K562 (cell line): ENCODE data around the gene PPP6C. TPM values are rescaled to one million over a fixed set of nuclear protein-coding genes. Genes with fewer than 3 reads are reported as not detected.
A peak's percentile ranks its signal among the peaks of the same experiment; 100 is the strongest.

ENCODE experiments used
- BCL6 ChIP-seq: fragments of 250-450 bp; sonication (Bioruptor Pico); IDR thresholded peaks from 2 replicates; pipeline ENCODE4 v1.4.0; 2020
- C11orf30 ChIP-seq: fragments of 450-650 bp; IDR thresholded peaks from 2 replicates; pipeline ENCODE4 v1.6.1; 2016; ENCODE audit warnings: low read depth, mild to moderate bottlenecking
- CC2D1A ChIP-seq: fragments of 450-650 bp; IDR thresholded peaks from 2 replicates; pipeline ENCODE4 v1.6.1; 2017; ENCODE audit warnings: mild to moderate bottlenecking
- CEBPG ChIP-seq, 3 experiments: fragments of 200-800 bp in 1 of 3; sonication (Bioruptor generic) in 1 of 3; sonication (generic) in 1 of 3; formaldehyde crosslinking in 1 of 3; IDR thresholded peaks in 2 of 3; conservative IDR thresholded peaks in 1 of 3; 2 replicates each; pipeline versions ENCODE4 v1.6.1 to v1.8.0; 2016 to 2022; ENCODE audit warnings: missing compliant biosample characterization in 2 of 3, missing genetic modification characterization in 2 of 3, mild to moderate bottlenecking in 1 of 3, missing genetic modification reagents in 1 of 3
- DACH1 ChIP-seq: fragments of 450-650 bp; IDR thresholded peaks from 2 replicates; pipeline ENCODE4 v1.6.1; 2018; ENCODE audit not compliant: partially characterized antibody
- HDAC6 ChIP-seq: IDR thresholded peaks from 2 replicates; pipeline ENCODE4 v1.6.1; 2012; ENCODE audit warnings: low read depth, mild to moderate bottlenecking, control low read depth, inconsistent platforms, low read length, moderate library complexity
- KHSRP ChIP-seq: fragments of 450-650 bp; IDR thresholded peaks from 2 replicates; pipeline ENCODE4 v1.6.1; 2017
- KLF13 ChIP-seq: fragments of 450-650 bp; IDR thresholded peaks from 2 replicates; pipeline ENCODE4 v1.6.1; 2016; ENCODE audit warnings: missing genetic modification characterization, low read depth, mild to moderate bottlenecking, missing compliant biosample characterization, moderate library complexity, borderline replicate concordance
- MED1 ChIP-seq: sonication (generic); formaldehyde crosslinking; IDR thresholded peaks from 2 replicates; pipeline ENCODE4 v1.8.1; 2023; ENCODE audit warnings: missing genetic modification reagents, borderline replicate concordance
- MXI1 ChIP-seq: IDR thresholded peaks from 2 replicates; pipeline ENCODE4 v1.6.1; 2011; ENCODE audit warnings: low read depth, mild to moderate bottlenecking, improper control_type of control experiment, low read length
- NCOA4 ChIP-seq: fragments of 450-650 bp; IDR thresholded peaks from 2 replicates; pipeline ENCODE4 v1.6.1; 2018; ENCODE audit warnings: mild to moderate bottlenecking; ENCODE audit not compliant: partially characterized antibody
- NEUROD1 ChIP-seq: fragments of 150-350 bp; IDR thresholded peaks from 2 replicates; pipeline ENCODE4 v1.6.1; 2014; ENCODE audit warnings: borderline replicate concordance, low read length, low read depth; ENCODE audit not compliant: partially characterized antibody
- NFIC ChIP-seq: fragments of 450-650 bp; IDR thresholded peaks from 2 replicates; pipeline ENCODE4 v1.6.1; 2017; ENCODE audit warnings: mild to moderate bottlenecking, inconsistent platforms
- NRF1 ChIP-seq, 2 experiments: fragments of 450-650 bp; IDR thresholded peaks in 1 of 2; conservative IDR thresholded peaks in 1 of 2; 2 replicates each; pipeline ENCODE4 v1.6.1; 2014; ENCODE audit warnings: mild to moderate bottlenecking in 2 of 2
- PKNOX1 ChIP-seq: fragments of 450-650 bp; IDR thresholded peaks from 2 replicates; pipeline ENCODE4 v1.6.1; 2016
- PRPF4 ChIP-seq: fragments of 200-400 bp; formaldehyde crosslinking; IDR thresholded peaks from one replicate; pipeline ENCODE4 v1.6.1; 2017; ENCODE audit warnings: low read length, low read depth, mild to moderate bottlenecking; ENCODE audit not compliant: insufficient read depth, poor library complexity, severe bottlenecking
- RBM22 ChIP-seq: fragments of 200-400 bp; formaldehyde crosslinking; IDR thresholded peaks from 2 replicates; pipeline ENCODE4 v1.6.1; 2018; ENCODE audit warnings: low read length, low read depth; ENCODE audit not compliant: poor library complexity, severe bottlenecking
- RHOXF2B ChIP-seq: fragments of 250-450 bp; sonication (Bioruptor Pico); conservative IDR thresholded peaks from 2 replicates; pipeline ENCODE4 v1.5.1; 2021
- TCF3 ChIP-seq: sonication (generic); formaldehyde crosslinking; IDR thresholded peaks from 2 replicates; pipeline ENCODE4 v1.4.0; 2020; ENCODE audit warnings: mild to moderate bottlenecking, missing genetic modification reagents
- ZBTB17 ChIP-seq: fragments of 450-650 bp; formaldehyde crosslinking; IDR thresholded peaks from 2 replicates; pipeline ENCODE4 v1.4.0; 2020; ENCODE audit warnings: mild to moderate bottlenecking
- ZC3H8 ChIP-seq: fragments of 450-650 bp; IDR thresholded peaks from 2 replicates; pipeline ENCODE4 v1.6.1; 2017
- ZNF444 ChIP-seq: fragments of 250-450 bp; sonication (Bioruptor Pico); IDR thresholded peaks from 2 replicates; pipeline ENCODE4 v1.4.0; 2020; ENCODE audit warnings: mild to moderate bottlenecking, moderate library complexity
- ZNF584 ChIP-seq: fragments of 200-800 bp; sonication (Bioruptor generic); IDR thresholded peaks from 2 replicates; pipeline ENCODE4 v1.6.1; 2016; ENCODE audit warnings: low read depth, mild to moderate bottlenecking, missing genetic modification characterization, missing compliant biosample characterization
- ZNF695 ChIP-seq: fragments of 450-650 bp; formaldehyde crosslinking; IDR thresholded peaks from 2 replicates; pipeline ENCODE4 v1.4.0; 2020; ENCODE audit warnings: mild to moderate bottlenecking, moderate library complexity
- polyA plus RNA-seq, 8 experiments: library from polyadenylated mRNA; depleted of rRNA in 4 of 8; stranded (reverse) in 5 of 8; unstranded in 3 of 8; fragments of >200 nt; fragmentation: Nextera tagmentation in 2 of 8; fragmentation: Illumina TruSeq in 1 of 8; extraction: Ambion mirVana in 2 of 8; extraction: Trizol in 1 of 8; gene quantifications; 2 replicates each; pipeline versions ENCODE4 v1.2.1 to v1.2.3, GENCODE V29; 2011 to 2014; ENCODE audit warnings: inconsistent platforms in 1 of 8, missing spikeins in 1 of 8
- total RNA-seq, 7 experiments: library from RNA; depleted of rRNA in 6 of 7; stranded (reverse); fragments of >200 nt in 6 of 7; fragmentation: Illumina TruSeq in 2 of 7; extraction: Trizol in 2 of 7; gene quantifications; 2 replicates each; pipeline versions ENCODE4 v1.2.1 to v1.2.3, GENCODE V29; 2011 to 2021; ENCODE audit warnings: low replicate concordance in 1 of 7
- TF ChIP-seq, protein P1 (sequence below), 3 experiments: IDR thresholded peaks in 2 of 3; conservative IDR thresholded peaks in 1 of 3; 2 replicates each; pipeline ENCODE4 v1.5.1; 2011 to 2012; ENCODE audit warnings: low read length in 3 of 3, mild to moderate bottlenecking in 3 of 3, control low read depth in 2 of 3, improper control_type of control experiment in 1 of 3, inconsistent platforms in 1 of 3, low read depth in 1 of 3, mixed read lengths in 1 of 3, moderate library complexity in 1 of 3; ENCODE audit not compliant: insufficient read depth in 2 of 3

Gene PPP6C
- total and polyA plus RNA-seq, 9 of the 15 experiments (the other 6 are each of a cell fraction or from before 2014, with no cell fraction given), result 18.8 to 44.8 (median 38.3) TPM

DNA sequence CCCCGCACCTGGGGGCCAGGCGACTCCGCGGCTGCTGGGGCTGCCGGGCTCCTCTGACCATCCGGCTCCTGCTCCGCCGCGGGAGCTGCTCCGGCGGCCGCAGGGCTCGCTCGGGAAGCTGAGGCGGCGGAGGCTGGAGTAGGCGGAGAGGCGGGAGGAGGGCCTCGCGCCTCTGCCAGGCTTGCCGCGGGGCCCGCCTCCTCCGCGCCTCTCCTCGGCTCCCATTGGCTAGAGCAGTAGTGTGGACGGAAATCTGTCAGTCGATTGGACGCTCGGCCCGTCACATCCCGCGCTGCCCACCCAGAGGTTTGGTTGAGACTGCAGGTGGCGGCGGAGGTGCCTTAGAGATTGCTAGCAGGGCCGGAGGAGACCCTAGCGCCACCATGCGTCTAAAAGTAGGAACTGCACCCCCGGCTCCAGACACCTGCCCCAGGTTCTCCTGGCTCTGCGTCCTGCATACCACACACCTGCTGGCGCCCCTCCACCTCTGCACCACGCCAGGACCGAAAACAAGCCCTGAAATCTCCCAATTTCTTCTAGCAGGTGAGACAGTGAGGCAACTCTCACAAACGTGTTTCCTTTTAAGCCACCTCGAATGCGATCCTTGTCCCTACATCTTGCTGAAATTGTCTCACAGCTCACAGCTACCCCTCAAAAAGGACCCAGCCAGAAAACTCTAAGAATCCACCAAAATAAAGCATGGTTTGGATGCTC, 46.1 kb downstream of the PPP6C start, which contains the start of gene SCAI (continued):
- TF ChIP-seq, protein P1, sequence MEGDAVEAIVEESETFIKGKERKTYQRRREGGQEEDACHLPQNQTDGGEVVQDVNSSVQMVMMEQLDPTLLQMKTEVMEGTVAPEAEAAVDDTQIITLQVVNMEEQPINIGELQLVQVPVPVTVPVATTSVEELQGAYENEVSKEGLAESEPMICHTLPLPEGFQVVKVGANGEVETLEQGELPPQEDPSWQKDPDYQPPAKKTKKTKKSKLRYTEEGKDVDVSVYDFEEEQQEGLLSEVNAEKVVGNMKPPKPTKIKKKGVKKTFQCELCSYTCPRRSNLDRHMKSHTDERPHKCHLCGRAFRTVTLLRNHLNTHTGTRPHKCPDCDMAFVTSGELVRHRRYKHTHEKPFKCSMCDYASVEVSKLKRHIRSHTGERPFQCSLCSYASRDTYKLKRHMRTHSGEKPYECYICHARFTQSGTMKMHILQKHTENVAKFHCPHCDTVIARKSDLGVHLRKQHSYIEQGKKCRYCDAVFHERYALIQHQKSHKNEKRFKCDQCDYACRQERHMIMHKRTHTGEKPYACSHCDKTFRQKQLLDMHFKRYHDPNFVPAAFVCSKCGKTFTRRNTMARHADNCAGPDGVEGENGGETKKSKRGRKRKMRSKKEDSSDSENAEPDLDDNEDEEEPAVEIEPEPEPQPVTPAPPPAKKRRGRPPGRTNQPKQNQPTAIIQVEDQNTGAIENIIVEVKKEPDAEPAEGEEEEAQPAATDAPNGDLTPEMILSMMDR (IDR thresholded peaks at IDR 0.05 in 2 of 3, conservative IDR thresholded peaks at IDR 0.05 in 1 of 3; ENCODE audit: insufficient read depth in 2 of 3, low read depth in 1 of 3, low read length in 3 of 3), result peak; percentile 97 to 98 (median 97)
- TF ChIP-seq BCL6 (CRISPR knock-in tag), result no peak
- TF ChIP-seq CC2D1A, result peak; percentile 81
- TF ChIP-seq TCF3, result peak; percentile 25; the same call in 1 of the 2 replicates
- TF ChIP-seq ZBTB17 (CRISPR knock-in tag), result no peak
- no peak for TF ChIP-seq MXI1
- no peak for TF ChIP-seq ZNF695
- peak; percentile 97 for TF ChIP-seq NEUROD1
- no peak for TF ChIP-seq ZC3H8
- TF ChIP-seq RBM22, result no peak
- TF ChIP-seq C11orf30, result no peak
- peak; percentile 99 for TF ChIP-seq PKNOX1
- no peak for TF ChIP-seq PRPF4
- TF ChIP-seq DACH1, result no peak
- TF ChIP-seq ZNF444 (CRISPR knock-in tag), result no peak
- no peak for TF ChIP-seq HDAC6
- TF ChIP-seq NFIC, result no peak
- TF ChIP-seq MED1 (CRISPR knock-in tag), result no peak
- TF ChIP-seq ZNF584, result no peak
- no peak for TF ChIP-seq CEBPG (CRISPR knock-in tag; IDR thresholded peaks at IDR 0.05)
- no peak for TF ChIP-seq CEBPG (tag; conservative IDR thresholded peaks at IDR 0.05 in 1 of 2, IDR thresholded peaks at IDR 0.05 in 1 of 2)
- TF ChIP-seq NRF1 (conservative IDR thresholded peaks at IDR 0.05 in 1 of 2, IDR thresholded peaks at IDR 0.05 in 1 of 2), result peak; percentile 61 to 72
- no peak for TF ChIP-seq RHOXF2B (CRISPR knock-in tag)
- no peak for TF ChIP-seq KLF13 (tag)
- no peak for TF ChIP-seq NCOA4
- TF ChIP-seq KHSRP, result no peak
